H9 (cell line): ENCODE results near the gene CHID1. TPM values are rescaled to one million over a fixed set of nuclear protein-coding genes. Genes with fewer than 3 reads are reported as not detected.

Experiments
- DNase-seq: peaks from one replicate; pipeline ENCODE4 v3.0.0-alpha.2; 2017
- H2AFZ ChIP-seq: one replicate; pipeline ENCODE4 v1.6.1; 2013; ENCODE audit warnings: mild to moderate bottlenecking, low read length, control low read depth, moderate library complexity
- H2AK5ac ChIP-seq: 2 replicates; pipeline ENCODE4 v1.6.1; 2013; ENCODE audit warnings: low read length, control low read depth, mixed read lengths; ENCODE audit not compliant: insufficient read length
- H2BK120ac ChIP-seq: one replicate; pipeline ENCODE4 v1.6.1; 2013; ENCODE audit warnings: low read depth, mild to moderate bottlenecking, low read length, control low read depth, inconsistent platforms; ENCODE audit not compliant: poor library complexity, severe bottlenecking
- H2BK12ac ChIP-seq: 2 replicates; pipeline ENCODE4 v1.6.1; 2013; ENCODE audit warnings: low read length, control low read depth, mixed read lengths, low read depth; ENCODE audit not compliant: insufficient read length
- H2BK15ac ChIP-seq: 2 replicates; pipeline ENCODE4 v1.6.1; 2013; ENCODE audit warnings: low read depth, low read length, control low read depth
- H2BK20ac ChIP-seq: one replicate; pipeline ENCODE4 v1.6.1; 2013; ENCODE audit warnings: low read depth, mild to moderate bottlenecking, low read length, control low read depth, inconsistent platforms; ENCODE audit not compliant: poor library complexity, severe bottlenecking
- H2BK5ac ChIP-seq: 2 replicates; pipeline ENCODE4 v1.6.1; 2013; ENCODE audit warnings: low read length, control low read depth, mixed read lengths; ENCODE audit not compliant: insufficient read length
- H3K14ac ChIP-seq: 2 replicates; pipeline ENCODE4 v1.6.1; 2013; ENCODE audit warnings: low read length, control low read depth; ENCODE audit not compliant: insufficient read depth
- H3K18ac ChIP-seq: 2 replicates; pipeline ENCODE4 v1.6.1; 2013; ENCODE audit warnings: low read depth, mild to moderate bottlenecking, mixed read lengths, low read length, control low read depth; ENCODE audit not compliant: insufficient read length
- H3K23ac ChIP-seq: 2 replicates; pipeline ENCODE4 v1.6.1; 2013; ENCODE audit warnings: low read length, control low read depth, mixed read lengths, low read depth; ENCODE audit not compliant: insufficient read length
- H3K23me2 ChIP-seq: 2 replicates; pipeline ENCODE4 v1.6.1; 2013; ENCODE audit warnings: low read depth, mild to moderate bottlenecking, mixed read lengths, low read length, control low read depth; ENCODE audit not compliant: insufficient read length, poor library complexity, severe bottlenecking
- H3K27ac ChIP-seq: 2 replicates; pipeline ENCODE4 v1.5.1; 2013; ENCODE audit warnings: low read length, control low read depth, mixed read lengths, low read depth; ENCODE audit not compliant: insufficient read length
- H3K27me3 ChIP-seq: 2 replicates; pipeline ENCODE4 v1.6.1; 2013; ENCODE audit warnings: low read length, control low read depth, inconsistent platforms; ENCODE audit not compliant: insufficient read depth
- H3K4ac ChIP-seq: 2 replicates; pipeline ENCODE4 v1.6.1; 2013; ENCODE audit warnings: low read depth, mild to moderate bottlenecking, control low read depth, inconsistent platforms, low read length, moderate library complexity
- H3K4me1 ChIP-seq: 2 replicates; pipeline ENCODE4 v1.6.1; 2013; ENCODE audit warnings: low read length, control low read depth, inconsistent platforms; ENCODE audit not compliant: insufficient read depth
- H3K4me2 ChIP-seq: 2 replicates; pipeline ENCODE4 v1.6.1; 2013; ENCODE audit warnings: low read length, control low read depth, mixed read lengths; ENCODE audit not compliant: insufficient read length, insufficient read depth
- H3K56ac ChIP-seq: 2 replicates; pipeline ENCODE4 v1.6.1; 2013; ENCODE audit warnings: low read depth, mild to moderate bottlenecking, mixed read lengths, low read length, control low read depth; ENCODE audit not compliant: insufficient read length
- H3K79me1 ChIP-seq: 2 replicates; pipeline ENCODE4 v1.6.1; 2013; ENCODE audit warnings: low read depth, mild to moderate bottlenecking, moderate library complexity, low read length, control low read depth, inconsistent platforms; ENCODE audit not compliant: insufficient read depth, poor library complexity, severe bottlenecking
- H3K79me2 ChIP-seq: 2 replicates; pipeline ENCODE4 v1.6.1; 2013; ENCODE audit warnings: low read length, control low read depth, inconsistent platforms; ENCODE audit not compliant: insufficient read depth
- H3K9ac ChIP-seq: 2 replicates; pipeline ENCODE4 v1.6.1; 2013; ENCODE audit warnings: low read length, control low read depth, mixed read lengths; ENCODE audit not compliant: insufficient read length; ENCODE audit errors: extremely low read depth
- H3K9me3 ChIP-seq: one replicate; pipeline ENCODE4 v1.6.1; 2013; ENCODE audit warnings: low read depth, low read length, inconsistent platforms; ENCODE audit not compliant: control insufficient read depth
- H3T11ph ChIP-seq: one replicate; pipeline ENCODE4 v1.6.1; 2013; ENCODE audit warnings: mild to moderate bottlenecking, low read length, control low read depth, inconsistent platforms
- H4K20me1 ChIP-seq: one replicate; pipeline ENCODE4 v1.6.1; 2013; ENCODE audit not compliant: control insufficient read depth, insufficient read length, insufficient read depth
- H4K5ac ChIP-seq: 2 replicates; pipeline ENCODE4 v1.6.1; 2013; ENCODE audit warnings: low read depth, mild to moderate bottlenecking, mixed read lengths, low read length, control low read depth; ENCODE audit not compliant: insufficient read length
- H4K8ac ChIP-seq: replicated peaks from 2 replicates; pipeline ENCODE4 v1.6.1; 2013; ENCODE audit warnings: low read length, control low read depth, mixed read lengths, low read depth; ENCODE audit not compliant: insufficient read length
- H4K91ac ChIP-seq: 2 replicates; pipeline ENCODE4 v1.6.1; 2013; ENCODE audit warnings: low read depth, mild to moderate bottlenecking, moderate library complexity, mixed read lengths, low read length, control low read depth; ENCODE audit not compliant: insufficient read length
- H3K27ac Mint-ChIP-seq, 3 experiments: 2 replicates in 2 of 3; 3 replicates in 1 of 3; pipeline ENCODE4 v1.8.0; 2020 to 2021; ENCODE audit warnings: mixed read lengths in 3 of 3, mild to moderate bottlenecking in 1 of 3, moderate library complexity in 1 of 3
- H3K27me3 Mint-ChIP-seq: 2 replicates; pipeline ENCODE4 v1.8.0; 2021; ENCODE audit warnings: low read depth, mild to moderate bottlenecking, moderate library complexity, mixed read lengths
- H3K36me3 Mint-ChIP-seq, 3 experiments: 2 replicates in 2 of 3; 3 replicates in 1 of 3; pipeline ENCODE4 v1.8.0; 2020 to 2021; ENCODE audit warnings: low read depth in 3 of 3, mixed read lengths in 3 of 3; ENCODE audit not compliant: insufficient read depth in 1 of 3
- H3K4me1 Mint-ChIP-seq, 2 experiments: 2 replicates each; pipeline ENCODE4 v1.8.0; 2020; ENCODE audit warnings: mixed read lengths in 2 of 2
- H3K4me3 Mint-ChIP-seq, 2 experiments: 2 replicates in 1 of 2; 3 replicates in 1 of 2; pipeline ENCODE4 v1.8.0; 2020 to 2021; ENCODE audit warnings: mild to moderate bottlenecking in 2 of 2, mixed read lengths in 2 of 2, moderate library complexity in 1 of 2
- H3K9me3 Mint-ChIP-seq, 2 experiments: 2 replicates in 1 of 2; 3 replicates in 1 of 2; pipeline ENCODE4 v1.8.0; 2020; ENCODE audit warnings: mild to moderate bottlenecking in 2 of 2, mixed read lengths in 2 of 2, moderate library complexity in 1 of 2
- CTCF ChIP-seq: fragments of 200-600 bp; sonication (generic); conservative IDR thresholded peaks from 3 replicates; pipeline ENCODE4 v1.8.0; 2021; ENCODE audit warnings: antibody characterized with exemption, mild to moderate bottlenecking
- WGBS: extraction: QIAGEN DNeasy Blood & Tissue Kit; methylation state at CpG from one replicate; pipeline ENCODE4 v1.1.7; 2013; ENCODE audit warnings: missing lambda C conversion rate, low lambda C conversion rate, mixed read lengths; ENCODE audit not compliant: insufficient read length; ENCODE audit errors: extremely low coverage; 5-methylcytosine and 5-hydroxymethylcytosine counted together
- total RNA-seq: library from RNA; stranded (reverse); gene quantifications from 2 replicates; pipeline ENCODE4 v1.2.1, GENCODE V29; 2021

The CHID1 gene
- total RNA-seq, 1 experiment from 2014 or later = 89.4 TPM

GRCh38 chr11:889687-890475 is 20.7 kb downstream of the CHID1 start:
- no peak overlapping the region for H4K5ac ChIP-seq
- H3K27ac ChIP-seq = no peak overlapping the region
- no peaks in the 10 kb centered on the region for H3K79me1 ChIP-seq
- H3K27ac Mint-ChIP-seq = peak overlapping the region in 1 of 3 experiments; percentile 25; a peak in 2 of 7 replicates
- H2BK20ac ChIP-seq = no peak overlapping the region
- no peak overlapping the region for H3K4me3 Mint-ChIP-seq
- H2BK5ac ChIP-seq = no peak overlapping the region
- H3K9me3 ChIP-seq = no peaks in the 10 kb centered on the region
- no peak overlapping the region for H3K56ac ChIP-seq
- no peak overlapping the region for H4K8ac ChIP-seq
- H3K9ac ChIP-seq = no peak overlapping the region
- no peaks in the 10 kb centered on the region for H3K9me3 Mint-ChIP-seq
- H3K27me3 Mint-ChIP-seq = no peaks in the 10 kb centered on the region
- no peak overlapping the region for H3T11ph ChIP-seq
- no CpG with 5 or more reads among the region's 32 CpGs for WGBS
- H3K36me3 Mint-ChIP-seq = peaks cover 16 to 31% (median 29%) of the 10 kb centered on the region in 3 experiments
- H2BK12ac ChIP-seq = no peak overlapping the region
- H2BK120ac ChIP-seq = no peak overlapping the region
- DNase-seq = peak; percentile 73
- peak; percentile 32; the same call in 2 of the 3 replicates for TF ChIP-seq CTCF
- H3K4ac ChIP-seq = no peak overlapping the region
- peaks cover 2% of the 10 kb centered on the region for H4K20me1 ChIP-seq
- no peaks in the 10 kb centered on the region for H3K27me3 ChIP-seq
- no peak overlapping the region for H2AFZ ChIP-seq
- H3K23ac ChIP-seq = no peak overlapping the region
- no peaks in the 10 kb centered on the region for H3K4me1 ChIP-seq
- H3K14ac ChIP-seq = no peak overlapping the region; the same call in 1 of the 2 replicates
- no peak overlapping the region for H4K91ac ChIP-seq
- peaks cover 5 to 15% of the 10 kb centered on the region in 2 experiments for H3K4me1 Mint-ChIP-seq
- no peaks in the 10 kb centered on the region for H3K23me2 ChIP-seq
- no peak overlapping the region for H2AK5ac ChIP-seq
- no peak overlapping the region for H3K4me2 ChIP-seq
- no peak overlapping the region for H3K18ac ChIP-seq
- no peaks in the 10 kb centered on the region for H3K79me2 ChIP-seq
- no peak overlapping the region for H2BK15ac ChIP-seq
